Activated CD4-positive, alpha-beta T cell treated with anti-CD3 and anti-CD28 coated beads for 36 hours (primary cell): ENCODE results near the gene CACNA1D. TPM values are rescaled to one million over a fixed set of nuclear protein-coding genes. Genes with fewer than 3 reads are reported as not detected.
A peak's percentile ranks its signal among the peaks of the same experiment; 100 is the strongest.

Experiments
- ATAC-seq: fragments of 200-7000 bp; cut with Tn5 transposase; one replicate; pipeline ENCODE4 v1.10.0; 2021; ENCODE audit warnings: mild to moderate bottlenecking, moderate library complexity
- CTCF ChIA-PET: fragments of 350-600 bp; sonication (Branson Sonifier 250); formaldehyde crosslinking; loops from one replicate; lab custom pipeline; 2021; ENCODE audit warnings: antibody characterized with exemption; lab: Charles Lee
- POLR2A ChIA-PET: fragments of 350-600 bp; sonication (Branson Sonifier 250); formaldehyde crosslinking; loops from one replicate; lab custom pipeline; 2021; ENCODE audit warnings: antibody characterized with exemption, inconsistent platforms; lab: Charles Lee
- DNase-seq: peaks from one replicate; pipeline ENCODE4 v3.0.0-alpha.2; 2020
- H3K27ac Mint-ChIP-seq: one replicate; pipeline ENCODE4 v1.8.0; 2021; ENCODE audit warnings: mixed read lengths
- H3K27me3 Mint-ChIP-seq: one replicate; pipeline ENCODE4 v1.8.0; 2021; ENCODE audit warnings: mixed read lengths
- H3K36me3 Mint-ChIP-seq: one replicate; pipeline ENCODE4 v1.8.0; 2021; ENCODE audit warnings: low read depth, mixed read lengths
- H3K4me1 Mint-ChIP-seq: one replicate; pipeline ENCODE4 v1.8.0; 2021; ENCODE audit warnings: mixed read lengths
- H3K4me3 Mint-ChIP-seq: one replicate; pipeline ENCODE4 v1.8.0; 2021; ENCODE audit warnings: mild to moderate bottlenecking, moderate library complexity, mixed read lengths
- H3K9me3 Mint-ChIP-seq: one replicate; pipeline ENCODE4 v1.8.0; 2021; ENCODE audit warnings: low read depth, mixed read lengths
- intact Hi-C, 2 experiments: fragments of 100-400 bp; cut with DNase I in 1 of 2; cut with micrococcal nuclease in 1 of 2; formaldehyde crosslinking; loops; one replicate each; pipeline versions ENCODE4 v1.14.2 to v1.15.1; 2022 to 2024; cut with DNase I, micrococcal nuclease
- total RNA-seq, 2 experiments: library from RNA; stranded (reverse); gene quantifications; one replicate each; pipeline ENCODE4 v1.2.3, GENCODE V29; 2021

Gene CACNA1D
- total RNA-seq, 2 experiments from 2014 or later = 0.21 to 0.33 TPM

DNA sequence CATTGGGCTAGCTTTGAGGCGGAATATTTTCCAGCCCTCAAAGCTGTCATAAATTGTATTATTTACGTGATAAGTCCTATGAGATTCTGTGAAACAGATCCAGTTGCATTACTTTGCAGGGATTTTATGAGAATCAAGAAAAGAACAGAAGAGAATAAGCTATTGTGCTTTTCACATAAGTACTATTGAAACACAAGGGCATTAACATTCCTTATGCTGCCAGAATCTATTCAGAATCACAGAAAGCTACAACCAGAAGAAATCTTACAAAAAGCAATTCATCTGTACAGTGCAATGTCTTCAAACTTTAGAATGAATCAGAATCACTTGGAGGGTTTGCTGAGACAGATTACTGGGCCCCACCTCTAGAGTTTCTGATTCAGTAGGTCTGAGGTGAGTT lies 10.6 kb upstream of the CACNA1D start:
- Mint-ChIP-seq H3K4me3 (no peak overlapping the region), H3K9me3 (no peaks in the 10 kb centered on the region), H3K27me3 (peaks cover 10% of the 10 kb centered on the region), H3K27ac (no peak overlapping the region), H3K36me3 (no peaks in the 10 kb centered on the region), H3K4me1 (no peaks in the 10 kb centered on the region)
- intact Hi-C loops = no loop called here
- DNase-seq (no peak), ATAC-seq (no peak)
- ChIA-PET POLR2A (no interaction called here), CTCF (no interaction called here)

DNA sequence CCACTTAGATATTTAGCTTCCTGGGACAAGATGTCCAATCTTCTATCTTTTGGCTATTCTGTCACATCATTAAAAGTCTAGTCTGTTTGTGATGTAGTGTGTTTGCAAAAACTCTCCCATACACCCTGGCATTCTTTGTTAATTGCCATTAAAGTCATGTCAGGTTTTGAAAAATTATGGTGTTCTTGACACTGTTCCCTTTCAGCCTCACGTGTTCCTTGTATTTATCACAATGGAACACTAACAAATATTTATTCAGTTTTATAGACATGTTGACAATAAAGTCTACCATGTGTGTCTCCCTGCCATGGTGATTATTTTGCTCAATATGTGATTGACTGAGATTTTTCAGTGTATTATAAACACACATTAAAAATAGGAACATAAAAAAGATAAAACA lies 9.4 kb upstream of the CACNA1D start:
- ChIA-PET POLR2A (no interaction called here), CTCF (interaction anchor here (0.6 kb wide), 1 partner anchor 204 kb away, joined by 4 read pairs; no protein-coding TSS in a partner anchor)
- Mint-ChIP-seq H3K36me3 (no peaks in the 10 kb centered on the region), H3K27ac (no peak overlapping the region), H3K9me3 (no peaks in the 10 kb centered on the region), H3K4me1 (no peaks in the 10 kb centered on the region), H3K27me3 (peaks cover 7% of the 10 kb centered on the region), H3K4me3 (no peak overlapping the region)
- ATAC-seq (no peak), DNase-seq (no peak)
- intact Hi-C loops = no loop called here

DNA sequence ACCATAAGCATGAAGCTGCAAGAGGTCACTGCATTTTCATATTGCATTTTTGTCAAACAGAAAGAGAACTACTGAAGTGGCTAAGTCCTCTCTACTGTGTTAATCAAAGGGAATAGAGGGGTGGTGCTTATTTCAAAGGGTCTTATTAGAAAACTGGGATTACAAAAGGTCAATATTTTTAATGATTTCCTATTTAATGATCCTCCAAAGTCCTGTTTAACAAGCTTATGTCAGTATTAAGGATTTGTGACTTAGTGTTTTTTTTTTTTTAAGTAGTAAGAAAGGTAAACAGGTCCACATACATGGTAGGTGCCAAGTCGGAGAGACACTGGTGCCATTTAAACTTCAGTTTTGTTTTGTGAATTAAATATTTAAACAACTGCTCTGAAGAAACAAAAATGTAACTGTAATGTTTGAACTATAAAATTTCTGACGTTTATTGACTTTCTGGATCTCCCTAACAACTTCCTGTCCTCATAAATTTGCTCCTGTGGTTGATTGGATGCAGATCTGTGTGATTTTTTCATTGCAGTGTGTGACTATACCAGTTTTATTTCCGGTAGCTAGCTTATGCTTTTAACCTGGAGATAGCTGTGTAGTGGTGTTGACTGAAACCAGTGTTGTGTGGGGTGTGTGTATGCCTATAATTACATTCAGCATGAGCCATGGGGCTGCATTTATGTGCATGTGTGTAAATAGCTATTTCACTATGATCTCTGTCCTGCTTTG lies 8.6 kb upstream of the CACNA1D start:
- ChIA-PET CTCF (no interaction called here), POLR2A (no interaction called here)
- ATAC-seq (no peak), DNase-seq (no peak)
- H3K36me3 Mint-ChIP-seq = no peaks in the 10 kb centered on the region
- H3K4me3 Mint-ChIP-seq = no peak overlapping the region
- peaks cover 12% of the 10 kb centered on the region for H3K27me3 Mint-ChIP-seq
- H3K4me1 Mint-ChIP-seq = no peaks in the 10 kb centered on the region
- intact Hi-C loops = no loop called here
- no peaks in the 10 kb centered on the region for H3K9me3 Mint-ChIP-seq
- no peak overlapping the region for H3K27ac Mint-ChIP-seq

DNA sequence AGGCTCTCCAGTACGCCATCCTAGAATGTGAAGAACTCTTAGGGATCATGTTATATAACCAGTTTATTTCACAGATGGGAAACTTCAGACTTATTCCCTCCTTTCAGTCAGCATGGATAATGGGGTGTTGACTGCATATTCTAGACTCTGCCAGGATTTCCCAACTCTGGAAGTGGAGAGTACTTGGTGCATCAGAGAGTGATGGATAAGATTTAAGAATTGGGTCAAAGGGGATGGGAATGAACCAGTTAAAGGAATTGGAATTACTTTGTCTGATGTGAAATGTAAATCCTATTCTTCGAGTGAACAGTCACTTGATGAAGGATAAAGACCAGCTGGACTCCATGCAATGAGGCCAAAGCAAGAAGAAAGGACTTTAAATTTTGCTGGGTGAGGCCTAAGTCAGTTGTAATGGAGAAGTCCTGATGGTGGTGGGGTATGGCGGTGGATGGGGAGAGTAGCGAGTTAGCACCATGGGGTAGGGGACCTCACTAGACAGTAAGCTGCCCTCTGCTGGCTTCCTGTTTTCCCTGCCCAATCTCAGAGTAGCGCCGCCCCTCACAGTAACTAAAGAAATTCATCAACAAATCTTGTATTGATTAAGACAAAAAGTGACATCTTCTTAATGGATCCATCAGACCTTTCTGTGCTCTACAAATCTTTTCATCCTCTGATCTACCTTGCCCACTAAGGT lies 7.3 kb upstream of the CACNA1D start:
- intact Hi-C loops = no loop called here
- Mint-ChIP-seq H3K36me3 (no peaks in the 10 kb centered on the region), H3K27me3 (peaks cover 15% of the 10 kb centered on the region), H3K4me1 (no peaks in the 10 kb centered on the region), H3K27ac (no peak overlapping the region), H3K9me3 (no peaks in the 10 kb centered on the region), H3K4me3 (no peak overlapping the region)
- ATAC-seq = no peak
- ChIA-PET CTCF (interaction anchor here (1.4 kb wide), 1 partner anchor 112 kb away, joined by 4 read pairs; no protein-coding TSS in a partner anchor), POLR2A (no interaction called here)
- peak; percentile 6 for DNase-seq

DNA sequence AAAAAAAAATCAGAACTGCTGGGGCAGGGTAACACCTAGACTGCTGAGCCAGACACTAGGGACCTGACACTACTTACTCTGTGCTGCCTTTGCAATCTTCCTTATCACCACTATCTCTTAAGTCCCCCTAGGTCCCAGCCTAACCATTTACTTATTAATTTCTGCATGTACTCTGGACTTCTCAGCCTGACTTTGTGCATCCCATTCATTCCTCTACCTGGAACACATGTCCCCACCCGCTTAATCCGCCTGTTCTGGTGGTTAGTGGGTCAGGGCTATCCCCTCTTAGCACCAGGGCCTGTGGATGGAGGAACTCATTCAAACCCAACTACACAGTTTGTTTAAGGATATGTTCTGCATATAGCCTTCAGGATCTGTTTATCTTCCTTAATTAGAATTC lies 5.0 kb upstream of the CACNA1D start:
- ATAC-seq (no peak), DNase-seq (no peak)
- POLR2A ChIA-PET = no interaction called here
- no peaks in the 10 kb centered on the region for H3K9me3 Mint-ChIP-seq
- no peak overlapping the region for H3K27ac Mint-ChIP-seq
- H3K27me3 Mint-ChIP-seq = peaks cover 26% of the 10 kb centered on the region
- intact Hi-C loops = no loop called here
- no peaks in the 10 kb centered on the region for H3K4me1 Mint-ChIP-seq
- H3K4me3 Mint-ChIP-seq = no peak overlapping the region
- H3K36me3 Mint-ChIP-seq = no peaks in the 10 kb centered on the region
- CTCF ChIA-PET = no interaction called here

DNA sequence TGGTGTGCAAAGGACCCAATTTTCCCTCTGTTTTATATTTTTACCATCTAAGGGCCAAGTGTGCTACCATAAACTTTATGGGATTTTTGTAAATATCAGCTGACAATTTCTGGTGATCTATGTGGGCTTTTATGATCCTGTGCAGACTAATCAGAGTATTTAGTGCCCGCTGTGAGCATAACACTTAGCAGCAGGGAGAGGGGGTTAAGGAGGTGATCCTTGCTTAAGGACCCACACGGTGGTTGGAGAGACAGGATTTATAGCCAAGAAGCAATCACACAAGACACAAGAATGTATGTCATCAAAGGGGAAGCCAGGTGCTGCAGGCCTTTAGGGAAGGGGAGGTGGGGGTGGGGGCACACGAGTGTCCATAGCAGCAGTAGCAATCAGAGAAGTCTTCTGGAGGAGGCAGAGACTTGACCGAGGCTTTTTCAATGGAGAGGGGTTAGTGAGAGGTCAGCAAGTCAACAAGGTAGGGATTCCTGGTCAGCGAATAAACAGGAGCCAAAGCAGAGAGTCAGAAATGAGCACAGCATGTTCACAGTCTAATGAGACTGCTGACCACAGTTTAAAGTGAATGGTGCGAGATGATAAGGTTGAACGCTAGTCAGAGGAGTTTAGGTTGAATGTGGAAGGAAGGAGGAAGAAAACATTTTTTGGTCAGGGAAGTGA lies 4.5 kb upstream of the CACNA1D start:
- Mint-ChIP-seq H3K4me3 (no peak overlapping the region), H3K27me3 (peaks cover 26% of the 10 kb centered on the region), H3K36me3 (no peaks in the 10 kb centered on the region), H3K4me1 (peaks cover under 1% of the 10 kb centered on the region), H3K9me3 (no peaks in the 10 kb centered on the region), H3K27ac (no peak overlapping the region)
- no peak for DNase-seq
- no peak for ATAC-seq
- intact Hi-C loops = no loop called here
- CTCF ChIA-PET = no interaction called here
- POLR2A ChIA-PET = no interaction called here

DNA sequence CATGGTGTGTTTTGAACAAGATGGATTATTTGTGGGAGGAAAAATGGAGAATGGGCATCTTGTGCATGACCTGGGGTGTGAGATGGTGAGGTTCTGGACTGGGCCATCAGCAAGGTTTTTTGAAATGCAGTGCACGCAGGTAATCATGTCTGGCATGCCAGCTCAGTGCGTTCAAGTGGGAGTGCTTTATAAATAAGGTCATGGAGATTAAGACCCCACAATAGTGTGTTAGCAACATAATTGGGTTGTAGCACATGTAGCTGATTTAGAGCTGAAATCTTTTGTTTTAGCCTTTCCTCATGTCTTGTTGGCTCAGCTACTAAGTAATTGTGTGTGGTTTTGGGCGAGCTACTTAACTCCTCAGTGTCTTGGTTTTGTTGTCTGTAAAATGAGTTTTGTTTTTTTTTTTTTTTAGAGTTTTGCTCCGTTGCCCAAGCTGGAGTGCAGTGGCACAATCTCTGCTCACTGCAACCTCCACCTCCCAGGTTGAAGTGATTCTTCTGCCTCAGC lies 3.9 kb upstream of the CACNA1D start:
- H3K27me3 Mint-ChIP-seq = peaks cover 29% of the 10 kb centered on the region
- ChIA-PET CTCF (no interaction called here), POLR2A (no interaction called here)
- ATAC-seq (no peak), DNase-seq (no peak)
- no peak overlapping the region for H3K27ac Mint-ChIP-seq
- no peak overlapping the region for H3K4me3 Mint-ChIP-seq
- H3K9me3 Mint-ChIP-seq = no peaks in the 10 kb centered on the region
- peaks cover 6% of the 10 kb centered on the region for H3K4me1 Mint-ChIP-seq
- intact Hi-C loops = no loop called here
- no peaks in the 10 kb centered on the region for H3K36me3 Mint-ChIP-seq

DNA sequence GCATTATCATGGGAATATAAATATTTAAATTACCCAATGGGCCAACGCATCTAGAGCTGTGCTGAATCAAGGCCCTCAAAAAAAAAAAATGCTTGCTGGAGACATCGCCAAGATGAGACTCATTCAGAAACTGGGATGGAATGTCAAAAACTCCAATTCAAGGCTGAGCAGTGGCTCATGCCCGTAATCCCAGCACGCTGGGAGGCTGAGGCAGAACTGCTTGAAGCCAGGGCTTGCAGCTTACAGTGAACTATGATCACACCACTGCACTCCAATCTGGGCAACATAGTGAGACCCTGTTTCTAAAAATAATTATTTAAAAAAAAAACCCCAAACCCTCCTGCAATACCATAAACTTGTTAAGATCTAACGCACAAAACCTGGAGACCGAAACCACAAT lies 3.1 kb upstream of the CACNA1D start:
- no peaks in the 10 kb centered on the region for H3K36me3 Mint-ChIP-seq
- ATAC-seq (no peak), DNase-seq (no peak)
- H3K9me3 Mint-ChIP-seq = no peaks in the 10 kb centered on the region
- H3K4me1 Mint-ChIP-seq = peaks cover 10% of the 10 kb centered on the region
- peaks cover 34% of the 10 kb centered on the region for H3K27me3 Mint-ChIP-seq
- H3K27ac Mint-ChIP-seq = no peak overlapping the region
- ChIA-PET POLR2A (no interaction called here), CTCF (interaction anchor here (0.9 kb wide), 1 partner anchor 219 kb away, joined by 3 read pairs; no protein-coding TSS in a partner anchor)
- H3K4me3 Mint-ChIP-seq = no peak overlapping the region
- intact Hi-C loops = no loop called here

DNA sequence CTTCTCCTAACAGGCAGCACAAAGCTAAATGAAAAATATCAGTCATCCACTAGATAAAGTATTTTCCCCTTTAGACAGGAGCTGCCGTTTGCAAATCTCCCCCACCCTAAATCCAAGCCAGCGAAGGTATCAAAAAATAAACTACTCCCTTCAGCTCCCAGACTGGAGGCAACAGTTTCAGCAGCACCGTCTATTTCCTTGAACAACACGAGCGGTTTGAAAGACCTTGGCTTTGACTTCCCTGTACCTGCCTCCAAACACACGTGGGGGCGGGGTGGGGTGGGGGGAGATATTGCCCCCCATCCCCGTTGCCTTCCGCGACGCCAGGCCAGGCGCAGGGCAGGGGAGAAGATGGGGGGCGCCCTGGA lies 832 bp upstream of the CACNA1D start:
- Mint-ChIP-seq H3K4me3 (peak overlapping the region; percentile 40), H3K27me3 (peaks cover 47% of the 10 kb centered on the region), H3K4me1 (peaks cover 10% of the 10 kb centered on the region), H3K9me3 (no peaks in the 10 kb centered on the region), H3K27ac (no peak overlapping the region), H3K36me3 (no peaks in the 10 kb centered on the region)
- DNase-seq (no peak), ATAC-seq (no peak)
- ChIA-PET CTCF (interaction anchor here (1.1 kb wide), 1 partner anchor 19 kb away, joined by 4 read pairs; no protein-coding TSS in a partner anchor), POLR2A (no interaction called here)
- intact Hi-C loops = no loop called here

DNA sequence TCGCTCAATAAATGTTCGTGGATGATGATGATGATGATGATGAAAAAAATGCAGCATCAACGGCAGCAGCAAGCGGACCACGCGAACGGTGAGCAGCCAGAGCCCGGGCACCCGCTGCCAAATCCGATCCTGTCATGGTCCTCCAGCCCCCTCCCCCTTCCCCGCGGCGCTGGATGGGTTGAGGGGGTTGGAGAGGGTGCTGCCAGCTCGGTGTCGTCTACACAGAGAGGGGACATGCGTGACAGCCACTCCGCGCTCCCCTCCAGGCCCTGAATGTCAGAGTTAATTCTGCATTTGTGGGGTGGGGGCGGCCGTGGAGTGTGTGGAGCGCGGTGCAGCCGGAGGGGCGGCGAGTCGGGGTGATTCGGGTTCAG lies 722 bp downstream of the CACNA1D start:
- H3K27ac Mint-ChIP-seq = no peak overlapping the region
- CTCF ChIA-PET = interaction anchor here (1.1 kb wide), 1 partner anchor 18 kb away, joined by 3 read pairs; no protein-coding TSS in a partner anchor
- H3K4me1 Mint-ChIP-seq = peaks cover 10% of the 10 kb centered on the region
- peaks cover 48% of the 10 kb centered on the region for H3K27me3 Mint-ChIP-seq
- no peaks in the 10 kb centered on the region for H3K9me3 Mint-ChIP-seq
- intact Hi-C loops = no loop called here
- no peaks in the 10 kb centered on the region for H3K36me3 Mint-ChIP-seq
- POLR2A ChIA-PET = no interaction called here
- DNase-seq = peak; percentile 13
- peak overlapping the region; percentile 38 for H3K4me3 Mint-ChIP-seq
- no peak for ATAC-seq

DNA sequence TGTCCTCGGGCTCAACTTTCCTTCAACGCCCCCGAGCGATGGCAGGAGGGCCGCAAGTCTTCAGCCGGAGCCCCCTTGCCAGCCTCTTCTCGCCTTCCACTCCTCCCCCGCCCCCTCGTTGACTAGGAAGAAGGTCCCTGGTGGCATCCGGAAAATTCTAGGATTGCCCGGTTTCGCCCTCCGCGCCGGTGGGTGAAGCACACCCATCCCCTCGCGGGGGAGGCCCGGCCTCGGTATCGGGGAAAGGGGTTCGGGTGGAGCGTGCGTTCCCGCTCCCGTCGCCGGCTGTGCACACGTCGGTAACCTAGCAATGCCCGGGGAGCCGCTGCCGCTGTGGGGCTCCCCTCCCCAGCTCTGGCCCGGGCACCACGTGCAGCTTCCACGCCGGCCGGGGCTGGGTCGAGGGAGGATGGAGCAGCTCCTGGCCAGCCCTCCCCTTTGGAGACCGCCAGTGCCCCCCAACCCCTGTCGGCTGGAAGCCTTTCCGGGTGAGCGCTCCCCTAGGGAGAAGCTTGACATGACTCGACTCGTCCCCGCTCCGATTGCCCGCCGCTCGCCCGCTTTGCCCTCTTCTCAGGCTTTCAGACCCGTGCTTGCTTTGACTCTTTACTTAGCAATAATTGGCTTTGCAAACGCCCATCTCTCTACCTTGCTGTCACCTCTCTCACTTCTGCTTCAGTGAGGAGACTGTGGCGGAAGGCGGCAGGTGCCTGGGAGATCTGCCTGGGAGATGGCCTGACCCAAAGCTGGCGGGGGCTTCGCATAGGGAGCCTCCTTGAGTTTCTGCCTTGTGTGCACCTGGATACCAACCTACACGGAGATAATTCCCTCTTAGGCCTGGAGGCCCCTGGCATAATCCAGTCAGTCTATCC lies 1.3 kb downstream of the CACNA1D start:
- Mint-ChIP-seq H3K4me1 (peaks cover 10% of the 10 kb centered on the region), H3K27me3 (peaks cover 44% of the 10 kb centered on the region), H3K27ac (no peak overlapping the region), H3K9me3 (no peaks in the 10 kb centered on the region), H3K36me3 (no peaks in the 10 kb centered on the region), H3K4me3 (peak overlapping the region; percentile 38)
- intact Hi-C loops = no loop called here
- ATAC-seq (peak; percentile 36), DNase-seq (peak; percentile 19)
- CTCF ChIA-PET = interaction anchor here (1.1 kb wide), 1 partner anchor 18 kb away, joined by 3 read pairs; no protein-coding TSS in a partner anchor
- POLR2A ChIA-PET = no interaction called here
